Measurements from ENCODE around the gene LRP6. TPM values are rescaled to one million over a fixed set of nuclear protein-coding genes. Genes with fewer than 3 reads are reported as not detected.

LRP6 gene
- total and polyA plus RNA-seq, 10 of the 15 experiments (the other 5 are each of a cell fraction or from before 2014, with no cell fraction given), result 1.5 to 14.9 (median 6.1) TPM

DNA sequence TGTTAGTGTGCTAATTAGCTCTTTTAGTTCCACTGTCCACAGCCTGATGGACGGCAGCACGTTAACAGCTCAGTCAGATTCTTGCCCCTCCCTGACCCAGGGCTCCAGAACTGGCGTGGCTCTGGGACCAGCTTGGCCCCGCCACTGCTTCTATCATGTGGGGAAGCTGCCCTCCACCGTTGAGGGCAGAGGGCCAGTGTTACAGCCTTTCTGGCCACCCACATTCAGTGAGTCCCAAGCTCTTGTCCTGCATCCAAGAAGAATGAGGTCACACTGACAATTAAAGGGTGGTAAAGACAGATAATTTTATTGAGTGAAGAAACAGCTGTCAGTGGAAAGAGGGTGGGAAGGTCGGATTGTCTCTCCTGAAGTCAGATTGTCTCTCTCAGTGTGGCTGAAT, 159.2 kb downstream of the LRP6 start:
- ATAC-seq (no peak), FAIRE-seq (no peak), DNase-seq (ENCODE audit: low read depth, low spot score) (no peak)
- POLR2A ChIA-PET, result no interaction called here
- H3K79me2 ChIP-seq (ENCODE audit: control insufficient read depth, insufficient read depth, low read length), result no peaks in the 10 kb centered on the region
- no peak overlapping the region for H3K4me3 ChIP-seq
- no TSS peak for BruUV-seq (replicated peaks)
- intact Hi-C loops (cut with micrococcal nuclease; ENCODE audit: unreplicated experiment), result no loop called here
- no peak overlapping the region for H3K4me2 ChIP-seq (ENCODE audit: control insufficient read depth, insufficient read depth)
- no peaks in the 10 kb centered on the region for H3K27me3 ChIP-seq (replicated peaks in 1 of 2; ENCODE audit: control insufficient read depth in 2 of 2, insufficient read depth in 2 of 2, low read length in 1 of 2)
- peaks cover 11% of the 10 kb centered on the region for H3K9me3 ChIP-seq (replicated peaks; ENCODE audit: control insufficient read depth, insufficient read depth, low read length)
- TF ChIP-seq IKZF1 (conservative IDR thresholded peaks at IDR 0.05), result no peak
- no peak for TF ChIP-seq ETV6 (conservative IDR thresholded peaks at IDR 0.05 in 1 of 2, IDR thresholded peaks at IDR 0.05 in 1 of 2; ENCODE audit: borderline replicate concordance in 1 of 2, low read depth in 1 of 2)
- TF ChIP-seq, protein P1, sequence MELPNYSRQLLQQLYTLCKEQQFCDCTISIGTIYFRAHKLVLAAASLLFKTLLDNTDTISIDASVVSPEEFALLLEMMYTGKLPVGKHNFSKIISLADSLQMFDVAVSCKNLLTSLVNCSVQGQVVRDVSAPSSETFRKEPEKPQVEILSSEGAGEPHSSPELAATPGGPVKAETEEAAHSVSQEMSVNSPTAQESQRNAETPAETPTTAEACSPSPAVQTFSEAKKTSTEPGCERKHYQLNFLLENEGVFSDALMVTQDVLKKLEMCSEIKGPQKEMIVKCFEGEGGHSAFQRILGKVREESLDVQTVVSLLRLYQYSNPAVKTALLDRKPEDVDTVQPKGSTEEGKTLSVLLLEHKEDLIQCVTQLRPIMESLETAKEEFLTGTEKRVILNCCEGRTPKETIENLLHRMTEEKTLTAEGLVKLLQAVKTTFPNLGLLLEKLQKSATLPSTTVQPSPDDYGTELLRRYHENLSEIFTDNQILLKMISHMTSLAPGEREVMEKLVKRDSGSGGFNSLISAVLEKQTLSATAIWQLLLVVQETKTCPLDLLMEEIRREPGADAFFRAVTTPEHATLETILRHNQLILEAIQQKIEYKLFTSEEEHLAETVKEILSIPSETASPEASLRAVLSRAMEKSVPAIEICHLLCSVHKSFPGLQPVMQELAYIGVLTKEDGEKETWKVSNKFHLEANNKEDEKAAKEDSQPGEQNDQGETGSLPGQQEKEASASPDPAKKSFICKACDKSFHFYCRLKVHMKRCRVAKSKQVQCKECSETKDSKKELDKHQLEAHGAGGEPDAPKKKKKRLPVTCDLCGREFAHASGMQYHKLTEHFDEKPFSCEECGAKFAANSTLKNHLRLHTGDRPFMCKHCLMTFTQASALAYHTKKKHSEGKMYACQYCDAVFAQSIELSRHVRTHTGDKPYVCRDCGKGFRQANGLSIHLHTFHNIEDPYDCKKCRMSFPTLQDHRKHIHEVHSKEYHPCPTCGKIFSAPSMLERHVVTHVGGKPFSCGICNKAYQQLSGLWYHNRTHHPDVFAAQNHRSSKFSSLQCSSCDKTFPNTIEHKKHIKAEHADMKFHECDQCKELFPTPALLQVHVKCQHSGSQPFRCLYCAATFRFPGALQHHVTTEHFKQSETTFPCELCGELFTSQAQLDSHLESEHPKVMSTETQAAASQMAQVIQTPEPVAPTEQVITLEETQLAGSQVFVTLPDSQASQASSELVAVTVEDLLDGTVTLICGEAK (IDR thresholded peaks at IDR 0.05; ENCODE audit: borderline replicate concordance), result no peak
- no peak for TF ChIP-seq HDAC2 (IDR thresholded peaks at IDR 0.05)
- no peak for TF ChIP-seq TCF12 (IDR thresholded peaks at IDR 0.05; ENCODE audit: low read depth, low read length)
- TF ChIP-seq EGR1 (IDR thresholded peaks at IDR 0.05; ENCODE audit: borderline replicate concordance in 1 of 2, low read depth in 2 of 2, low read length in 2 of 2), result no peak
- no peak for TF ChIP-seq TAF1 (IDR thresholded peaks at IDR 0.05; ENCODE audit: borderline replicate concordance, low read depth, low read length)
- TF ChIP-seq GABPA (IDR thresholded peaks at IDR 0.05; ENCODE audit: low read depth), result no peak
- TF ChIP-seq SIX5 (IDR thresholded peaks at IDR 0.05; ENCODE audit: low read depth, low read length, severe bottlenecking), result no peak
- TF ChIP-seq, protein P2, sequence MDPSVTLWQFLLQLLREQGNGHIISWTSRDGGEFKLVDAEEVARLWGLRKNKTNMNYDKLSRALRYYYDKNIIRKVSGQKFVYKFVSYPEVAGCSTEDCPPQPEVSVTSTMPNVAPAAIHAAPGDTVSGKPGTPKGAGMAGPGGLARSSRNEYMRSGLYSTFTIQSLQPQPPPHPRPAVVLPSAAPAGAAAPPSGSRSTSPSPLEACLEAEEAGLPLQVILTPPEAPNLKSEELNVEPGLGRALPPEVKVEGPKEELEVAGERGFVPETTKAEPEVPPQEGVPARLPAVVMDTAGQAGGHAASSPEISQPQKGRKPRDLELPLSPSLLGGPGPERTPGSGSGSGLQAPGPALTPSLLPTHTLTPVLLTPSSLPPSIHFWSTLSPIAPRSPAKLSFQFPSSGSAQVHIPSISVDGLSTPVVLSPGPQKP (IDR thresholded peaks at IDR 0.05; ENCODE audit: low read depth, low read length), result no peak
- TF ChIP-seq, protein P3, sequence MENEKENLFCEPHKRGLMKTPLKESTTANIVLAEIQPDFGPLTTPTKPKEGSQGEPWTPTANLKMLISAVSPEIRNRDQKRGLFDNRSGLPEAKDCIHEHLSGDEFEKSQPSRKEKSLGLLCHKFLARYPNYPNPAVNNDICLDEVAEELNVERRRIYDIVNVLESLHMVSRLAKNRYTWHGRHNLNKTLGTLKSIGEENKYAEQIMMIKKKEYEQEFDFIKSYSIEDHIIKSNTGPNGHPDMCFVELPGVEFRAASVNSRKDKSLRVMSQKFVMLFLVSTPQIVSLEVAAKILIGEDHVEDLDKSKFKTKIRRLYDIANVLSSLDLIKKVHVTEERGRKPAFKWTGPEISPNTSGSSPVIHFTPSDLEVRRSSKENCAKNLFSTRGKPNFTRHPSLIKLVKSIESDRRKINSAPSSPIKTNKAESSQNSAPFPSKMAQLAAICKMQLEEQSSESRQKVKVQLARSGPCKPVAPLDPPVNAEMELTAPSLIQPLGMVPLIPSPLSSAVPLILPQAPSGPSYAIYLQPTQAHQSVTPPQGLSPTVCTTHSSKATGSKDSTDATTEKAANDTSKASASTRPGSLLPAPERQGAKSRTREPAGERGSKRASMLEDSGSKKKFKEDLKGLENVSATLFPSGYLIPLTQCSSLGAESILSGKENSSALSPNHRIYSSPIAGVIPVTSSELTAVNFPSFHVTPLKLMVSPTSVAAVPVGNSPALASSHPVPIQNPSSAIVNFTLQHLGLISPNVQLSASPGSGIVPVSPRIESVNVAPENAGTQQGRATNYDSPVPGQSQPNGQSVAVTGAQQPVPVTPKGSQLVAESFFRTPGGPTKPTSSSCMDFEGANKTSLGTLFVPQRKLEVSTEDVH (IDR thresholded peaks at IDR 0.05; ENCODE audit: low read depth, partially characterized antibody), result no peak
- H3K27ac ChIP-seq (ENCODE audit: control insufficient read depth, insufficient read depth), result no peak overlapping the region
- in situ Hi-C loops (cut with MboI), result no loop called here
- CTCF ChIA-PET, result interaction anchor here (0.7 kb wide), 1 partner anchor 127 kb away, joined by 3 read pairs; no protein-coding TSS in a partner anchor
- H4K20me1 ChIP-seq (ENCODE audit: control insufficient read depth, insufficient read depth), result no peaks in the 10 kb centered on the region
- no peak overlapping the region for H2AFZ ChIP-seq (ENCODE audit: control insufficient read depth, low read depth, low read length)
- SMC1A ChIA-PET (ENCODE audit: uncharacterized antibody, unreplicated experiment), result no interaction called here
- H3K4me1 ChIP-seq (ENCODE audit: control insufficient read depth, insufficient read depth, low read length), result no peaks in the 10 kb centered on the region
- RAD21 ChIA-PET (ENCODE audit: unreplicated experiment), result no interaction called here
- H3K36me3 ChIP-seq (ENCODE audit: control insufficient read depth in 2 of 2, insufficient read depth in 2 of 2, low read length in 1 of 2), result no peaks in the 10 kb centered on the region
- WGBS (ENCODE audit: insufficient coverage, insufficient replicate concordance, low lambda C conversion rate, missing lambda C conversion rate), result 16% methylated on average over 6 of the region's 6 CpGs
- H3K9ac ChIP-seq (ENCODE audit: control insufficient read depth, insufficient read depth, low read length), result no peak overlapping the region

Measured in GM12878 (cell line).